GM21737 (cell line): Measurements from ENCODE around the gene MSANTD2.
"Not testable (repeated sequence)": the region's sequence is repeated elsewhere in the genome, so short reads cannot be mapped to it uniquely, and the experiment has no call there.

ENCODE experiments used
- ATAC-seq: cut with Tn5 transposase; IDR thresholded peaks from one replicate; pipeline ENCODE4 v1.9.1; 2021; ENCODE audit warnings: mild to moderate bottlenecking, moderate library complexity; ENCODE audit not compliant: unreplicated experiment

MSANTD2 gene

GRCh38 chr11:124778281-124778680 lies 21.9 kb downstream of the MSANTD2 start:
- ATAC-seq = no peak

DNA sequence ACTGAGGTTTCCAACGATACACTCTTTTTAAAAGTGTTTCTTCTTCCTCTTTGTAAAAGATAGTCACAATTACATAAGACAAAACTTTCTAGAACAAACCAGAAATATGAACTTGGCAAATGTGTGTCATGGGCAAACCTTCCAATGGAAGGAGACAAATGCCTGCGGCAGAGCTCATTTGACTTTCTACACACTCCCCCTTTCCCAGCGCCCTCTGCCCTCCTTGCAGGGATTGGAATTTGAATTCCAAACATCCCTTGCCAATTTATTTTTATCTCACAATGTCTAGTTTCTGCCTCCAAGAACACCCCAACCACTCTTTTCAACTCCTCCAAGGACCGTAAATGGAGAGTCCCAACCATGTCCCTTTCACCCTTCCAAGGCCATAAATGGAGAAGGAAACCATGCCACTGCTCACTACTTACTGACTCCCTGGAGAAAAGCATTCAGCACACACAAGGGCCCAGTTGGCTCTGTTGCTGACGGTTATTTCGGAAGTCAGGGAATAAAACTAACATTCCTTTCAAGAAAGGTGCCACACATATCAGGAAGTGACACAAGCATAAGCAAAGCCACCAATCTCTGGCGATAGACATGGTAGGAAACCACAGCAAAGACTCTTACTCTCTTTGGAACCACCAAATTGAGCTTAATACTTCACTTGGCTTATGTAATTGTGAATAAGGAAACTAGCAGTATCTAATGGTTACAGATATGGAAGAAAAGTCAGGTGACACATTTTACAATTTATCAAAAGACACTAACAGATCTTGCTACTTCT lies 23.2 kb downstream of the MSANTD2 start:
- ATAC-seq = no peak

- not testable (repeated sequence) for ATAC-seq
These were observed 29.2 kb downstream of the MSANTD2 start for GRCh38 chr11:124770959-124771358.

DNA sequence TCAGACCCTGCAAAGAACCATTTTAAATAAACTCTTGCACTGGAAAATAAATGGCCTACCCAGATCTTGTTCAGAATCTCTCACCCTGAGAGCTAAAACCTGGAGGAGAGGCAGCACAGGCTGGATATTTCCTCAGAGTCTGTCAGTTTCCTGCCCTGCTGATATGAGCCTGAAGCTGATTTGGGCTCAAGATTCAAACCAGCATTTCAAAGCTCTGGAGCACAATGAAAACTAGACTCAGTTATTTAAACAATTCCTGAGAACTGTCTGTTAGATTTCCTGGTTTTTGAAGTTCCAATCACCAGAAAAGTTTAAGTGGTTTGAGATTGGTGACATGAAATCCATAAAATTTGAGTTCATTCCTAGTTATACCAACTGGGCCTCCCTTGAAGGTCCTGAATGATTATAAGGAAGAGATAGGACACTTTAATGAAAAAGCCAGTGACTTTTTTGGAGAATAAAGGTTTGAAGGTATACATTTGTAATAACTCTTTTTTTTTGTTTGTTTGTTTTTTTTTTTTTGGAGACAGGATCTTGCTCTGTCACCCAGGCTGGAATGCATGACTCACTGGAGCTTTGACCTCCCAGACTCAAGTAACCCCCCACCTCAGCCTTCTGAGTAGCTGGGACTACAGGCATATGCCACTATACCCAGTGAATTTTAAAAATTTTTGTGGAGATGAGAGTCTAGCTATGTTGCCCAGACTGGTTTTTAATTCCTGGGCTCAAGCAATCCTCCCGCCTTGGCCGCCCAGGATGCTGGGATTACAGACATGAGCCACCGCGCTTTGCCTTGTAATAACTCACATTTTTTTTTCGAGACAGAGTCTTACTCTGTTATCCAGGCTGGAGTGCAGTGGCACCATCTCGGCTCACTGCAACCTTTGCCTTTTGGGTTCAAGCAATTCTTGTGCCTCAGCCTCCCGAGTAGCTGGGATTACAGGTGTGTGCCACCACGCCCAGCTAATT lies 30.1 kb downstream of the MSANTD2 start:
- no peak for ATAC-seq

DNA sequence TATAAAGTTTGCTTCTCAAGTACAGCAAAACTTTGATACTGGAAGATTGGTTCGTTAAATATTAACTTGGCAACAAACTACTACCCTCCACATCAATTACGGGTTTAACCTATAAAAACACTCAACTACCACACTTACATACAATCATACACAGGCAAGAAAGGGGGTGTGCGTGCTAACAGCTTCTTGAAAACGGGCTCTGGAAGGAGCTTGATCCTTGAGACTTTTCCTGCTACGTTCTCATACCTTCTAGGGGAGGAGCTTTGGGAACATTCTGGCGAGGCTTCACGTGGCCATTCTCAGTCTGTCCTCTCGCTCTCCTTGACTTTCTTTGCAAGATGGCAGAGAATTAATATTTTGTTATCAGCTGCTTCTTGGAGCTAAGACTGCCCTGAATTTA lies 31.3 kb downstream of the MSANTD2 start:
- ATAC-seq = no peak

- ATAC-seq = no peak
These were observed 34.0 kb downstream of the MSANTD2 start for GRCh38 chr11:124766156-124766555.

DNA sequence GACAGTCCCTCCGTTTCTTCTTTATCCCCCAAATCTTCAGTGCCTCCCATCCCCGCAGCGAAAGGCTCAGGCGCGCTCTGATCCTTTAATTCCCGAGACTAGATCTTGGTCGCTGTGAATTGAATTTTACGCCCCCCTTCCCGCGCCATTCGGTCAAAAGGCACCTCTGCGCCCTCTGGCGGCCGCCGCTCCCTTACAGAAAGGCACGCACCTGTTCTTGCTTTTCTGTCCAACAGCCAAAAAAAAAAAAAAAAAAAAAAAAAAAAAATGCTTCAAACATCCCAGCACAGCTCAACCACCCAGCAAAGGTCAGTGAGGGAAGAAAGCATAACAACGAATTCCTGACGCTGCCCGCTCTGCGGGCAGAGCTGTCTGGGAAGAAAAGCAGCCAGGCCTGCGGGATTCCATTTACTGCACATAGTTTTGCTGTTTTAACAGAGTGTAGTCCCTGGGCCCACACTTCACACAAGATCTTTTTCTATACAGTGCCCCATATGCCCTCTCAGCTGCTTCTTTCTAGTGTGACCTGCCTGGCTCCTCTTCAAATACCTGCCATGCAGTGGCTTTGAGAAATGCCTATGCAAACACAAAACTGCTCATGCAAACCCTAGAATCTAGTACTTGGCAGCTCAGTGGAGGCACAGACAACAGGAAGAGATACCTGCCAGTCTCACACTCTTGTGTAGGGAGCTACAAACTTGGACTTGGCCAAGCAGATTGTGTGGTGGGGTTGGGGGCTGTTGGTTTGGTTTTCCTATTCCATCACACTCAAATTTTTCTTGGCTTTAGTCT lies 36.9 kb downstream of the MSANTD2 start:
- no peak for ATAC-seq

DNA sequence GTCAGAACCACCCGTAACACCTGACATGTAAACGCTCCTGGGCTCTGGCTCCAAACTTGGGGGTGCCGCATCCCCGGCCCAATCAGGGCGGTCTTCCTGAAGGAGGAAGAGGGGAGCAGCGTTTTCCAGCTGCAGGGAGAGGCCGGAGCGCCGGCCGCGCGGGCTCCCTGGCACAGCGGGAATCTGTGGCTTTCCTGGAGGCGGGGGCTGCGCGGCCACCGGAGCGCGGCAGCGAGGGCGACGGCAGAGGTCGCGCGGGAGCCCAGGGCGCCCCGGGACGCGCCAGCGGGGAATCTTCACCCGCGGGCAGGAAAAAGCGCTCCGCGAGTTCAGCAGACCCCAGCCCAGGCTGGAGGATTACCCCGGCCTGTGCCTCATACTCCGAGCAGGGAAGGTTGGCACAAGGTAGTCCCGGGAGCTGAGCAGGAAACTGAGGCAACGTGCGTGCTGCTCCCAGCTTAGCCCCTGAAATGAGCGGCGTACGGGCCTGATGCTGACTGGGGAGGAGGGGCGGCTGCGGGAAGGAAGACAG lies 37.5 kb downstream of the MSANTD2 start:
- ATAC-seq = peak; percentile 8

- ATAC-seq = peak; percentile 50
These were observed 38.0 kb downstream of the MSANTD2 start, which contains the start of gene ESAM for GRCh38 chr11:124762105-124762623. ESAM (minus strand) TSS chr11:124762290; CDS start chr11:124762154, 136 bp downstream.

DNA sequence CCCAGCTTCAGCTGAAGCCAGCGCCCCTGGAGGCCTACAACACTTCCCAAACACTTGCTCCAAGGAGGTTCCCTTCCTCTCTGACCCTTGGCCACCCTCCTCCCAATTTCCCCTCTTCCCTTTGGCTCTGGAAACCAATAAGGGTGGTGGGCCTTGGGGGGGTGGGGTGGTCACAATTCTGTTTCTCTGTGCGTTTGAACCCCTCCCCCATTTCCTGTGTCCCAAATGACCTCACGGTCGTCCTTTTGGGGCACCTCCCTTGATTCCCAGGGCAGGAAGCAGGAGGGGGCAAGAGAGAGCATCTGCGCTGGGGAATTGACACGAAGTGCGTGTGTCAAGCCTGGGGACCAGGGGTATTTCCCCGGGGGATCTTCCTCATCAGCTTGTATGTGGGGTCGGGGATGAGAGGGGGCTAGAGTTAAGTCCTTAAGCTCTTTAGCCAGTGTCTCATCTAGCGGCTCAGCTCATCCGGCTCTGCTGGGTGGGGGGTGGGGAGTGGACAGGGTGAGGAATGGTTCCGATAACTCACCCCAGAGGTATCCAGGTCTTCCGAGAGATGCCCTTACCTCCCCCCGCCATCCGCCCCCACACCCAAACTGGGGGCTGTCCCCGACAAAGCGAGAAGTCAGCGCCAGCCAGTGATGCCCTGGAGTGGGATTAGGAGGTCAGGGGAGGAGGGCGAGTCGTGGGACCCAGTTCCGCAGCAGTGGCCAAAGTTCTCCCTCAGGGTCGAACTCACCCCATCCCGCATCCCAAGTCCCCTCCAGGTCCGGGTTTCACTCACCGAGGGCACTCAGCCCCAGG lies 38.7 kb downstream of the MSANTD2 start:
- no peak for ATAC-seq

GRCh38 chr11:124760806-124761205 lies 39.4 kb downstream of the MSANTD2 start:
- no peak for ATAC-seq

DNA sequence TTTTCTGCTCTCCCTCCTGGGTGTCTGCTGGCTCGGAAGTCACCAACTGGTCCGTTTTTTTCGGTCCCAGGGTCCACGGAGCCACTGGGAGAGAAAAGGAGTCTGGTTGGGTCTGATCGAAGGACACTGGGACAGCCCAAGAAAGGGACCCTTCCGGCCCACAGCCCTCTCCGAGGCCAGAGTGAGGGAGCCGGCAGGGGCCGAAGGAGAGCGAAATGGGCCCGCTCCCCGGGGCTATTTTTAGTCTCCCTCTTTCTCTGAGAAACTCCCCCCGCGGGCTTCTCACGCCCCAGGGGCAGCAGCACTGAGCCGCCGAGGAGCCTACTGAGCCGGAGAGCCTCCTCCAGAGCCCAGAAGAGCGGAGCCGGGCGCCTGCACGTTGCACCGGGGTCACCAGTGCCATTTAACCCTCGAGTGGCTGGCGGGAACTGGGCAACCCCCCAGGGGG lies 40.0 kb downstream of the MSANTD2 start:
- no peak for ATAC-seq

- ATAC-seq = no peak
These were observed 40.7 kb downstream of the MSANTD2 start for GRCh38 chr11:124759266-124760204.

DNA sequence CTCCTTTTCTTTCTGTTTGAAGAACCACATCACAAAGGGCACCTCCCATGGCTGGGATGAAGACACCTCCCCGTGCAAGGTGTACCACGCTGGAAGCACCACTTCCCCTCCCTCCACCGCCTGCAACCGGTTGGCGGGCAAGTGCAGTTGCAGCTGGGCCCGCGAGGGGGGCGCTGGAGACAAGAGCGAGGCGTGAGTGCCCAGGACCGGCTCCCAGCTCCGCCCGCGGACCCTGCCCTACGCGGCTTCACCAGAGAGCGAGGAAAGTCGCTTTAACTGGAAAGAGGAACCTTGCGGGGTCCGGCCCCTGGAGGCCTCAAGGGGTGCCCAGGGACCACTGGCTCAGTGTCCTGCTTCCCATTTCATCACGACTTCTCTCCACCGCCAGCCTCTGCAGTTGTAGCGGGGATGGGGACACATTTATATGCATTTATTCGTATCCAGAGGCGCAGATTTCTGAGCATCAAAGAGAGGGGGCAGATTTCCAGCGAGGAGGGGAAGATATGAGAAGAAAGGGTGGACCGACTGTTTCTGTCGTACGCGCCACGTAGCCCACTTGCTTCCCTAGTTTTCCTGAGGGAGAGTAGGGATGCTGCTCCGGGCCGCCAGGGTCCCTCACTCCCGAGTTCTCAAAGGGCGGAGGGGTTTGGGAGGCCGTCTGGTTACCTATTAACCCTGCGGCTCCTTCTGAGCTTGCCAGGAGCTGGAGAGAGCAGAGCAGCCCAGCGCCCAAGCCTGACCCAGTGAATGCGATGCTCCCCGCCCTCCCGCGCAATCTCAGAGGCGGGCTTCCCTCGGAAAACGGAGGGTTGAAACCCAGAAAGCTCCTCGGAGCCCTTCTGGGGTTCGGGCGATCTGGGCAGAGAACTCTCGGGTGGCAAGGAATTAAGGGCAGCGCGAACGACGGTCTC lies 41.6 kb downstream of the MSANTD2 start:
- peak; percentile 51 for ATAC-seq

DNA sequence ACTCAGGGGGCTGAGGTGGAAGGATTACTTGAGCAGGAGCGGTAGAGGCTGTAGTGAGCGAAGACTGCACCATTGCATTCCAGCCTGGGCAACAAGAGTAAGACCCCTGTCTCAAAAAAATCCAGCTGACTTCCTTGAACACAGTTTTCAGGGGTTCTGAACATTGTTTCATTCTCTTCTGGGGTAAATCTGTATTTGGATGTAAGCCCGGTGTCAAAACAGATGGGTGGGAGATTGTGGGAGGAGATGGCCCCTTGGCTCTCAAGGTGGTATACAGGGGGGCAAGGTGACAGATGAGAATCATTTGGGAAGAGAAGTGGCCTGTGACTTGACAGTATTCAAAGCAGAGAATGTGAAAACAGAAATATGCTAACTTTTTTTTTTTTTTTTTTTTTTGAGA lies 42.9 kb downstream of the MSANTD2 start:
- no peak for ATAC-seq

GRCh38 chr11:124756753-124757227 lies 43.4 kb downstream of the MSANTD2 start:
- no peak for ATAC-seq

DNA sequence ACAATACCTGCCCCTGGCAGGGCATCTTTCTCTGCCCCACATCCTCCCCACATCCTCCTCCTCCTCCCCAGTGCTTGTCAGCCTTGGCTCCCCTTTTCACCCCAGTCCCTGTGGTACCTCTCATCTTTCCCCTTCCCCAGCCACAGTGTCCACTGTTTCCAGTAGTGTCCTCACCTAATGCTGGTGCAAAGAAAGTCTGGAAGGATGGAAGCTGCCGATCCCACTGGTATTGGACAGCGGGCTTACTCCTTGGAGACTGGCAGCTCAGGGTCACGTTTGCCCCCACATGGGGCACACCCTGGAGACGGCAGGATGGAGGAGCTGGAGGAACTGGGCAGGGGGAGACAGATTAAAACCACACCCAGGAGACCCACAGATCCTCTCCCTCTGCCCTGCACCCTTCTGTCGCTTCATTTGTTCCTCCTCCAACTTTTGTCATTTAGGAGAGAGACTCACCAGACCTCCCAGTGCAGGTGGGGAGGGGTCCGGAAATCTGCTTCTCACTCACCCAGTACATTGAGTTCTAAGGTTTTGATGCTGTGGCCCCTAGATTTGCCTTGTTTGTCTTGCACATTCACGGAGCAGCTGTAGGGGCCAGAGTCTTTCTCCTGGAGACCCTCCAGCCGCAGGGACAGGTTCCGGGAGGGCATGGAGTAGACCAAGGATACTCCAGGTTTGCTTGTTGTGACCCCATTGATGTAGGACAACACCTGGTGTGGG lies 44.0 kb downstream of the MSANTD2 start:
- ATAC-seq = no peak
